ENCODE results near the gene ERP44. TPM values are rescaled to one million over a fixed set of nuclear protein-coding genes. Genes with fewer than 3 reads are reported as not detected.
A peak's percentile ranks its signal among the peaks of the same experiment; 100 is the strongest.

Gene ERP44
- total and polyA plus RNA-seq, 2 experiments from 2014 or later, result 23.8 to 50.5 TPM

DNA sequence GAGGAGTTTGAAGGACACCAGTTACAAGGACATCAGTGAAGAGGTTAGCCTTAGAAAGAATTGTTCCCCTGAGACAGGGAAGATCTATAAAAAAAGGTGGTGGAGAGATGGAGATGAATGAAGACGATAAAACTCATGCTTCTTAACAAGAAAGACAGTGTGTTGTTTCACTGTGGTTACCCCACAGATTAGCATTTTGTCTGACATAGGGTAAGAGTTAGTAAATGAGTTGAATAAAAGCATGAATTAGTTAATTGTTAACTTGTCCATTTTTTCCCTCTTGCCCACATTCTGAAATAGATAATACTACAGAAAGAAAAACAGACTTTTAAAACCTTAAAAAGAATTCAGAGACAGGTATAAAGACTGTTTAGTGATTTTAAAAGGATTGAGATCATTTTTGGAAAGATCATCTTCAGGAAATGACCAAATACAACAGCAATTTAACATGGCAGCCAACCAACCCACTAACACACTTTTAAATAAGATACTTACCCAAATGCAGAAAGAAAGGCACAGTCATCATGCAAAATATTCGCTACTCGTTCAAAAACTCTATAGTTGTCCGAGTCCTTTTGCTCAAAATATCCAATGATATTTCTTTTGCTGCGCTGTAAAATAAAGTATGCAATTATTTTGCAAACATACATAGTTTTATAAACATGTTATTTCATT is 78.5 kb downstream of the ERP44 start:
- Histone ChIP-seq H3K79me2 (ENCODE audit: insufficient read depth) (peaks cover 7% of the 10 kb centered on the region; the same call in 1 of the 2 replicates), H2AFZ (no peak overlapping the region), H3K9ac (no peak overlapping the region), H4K20me1 (ENCODE audit: insufficient read depth) (no peaks in the 10 kb centered on the region), H3K4me2 (ENCODE audit: unreplicated experiment) (no peak overlapping the region), H3K27ac (no peak overlapping the region), H3K9me2 (ENCODE audit: insufficient read depth) (no peaks in the 10 kb centered on the region), H3K27me3 (replicated peaks; ENCODE audit: insufficient read depth) (no peaks in the 10 kb centered on the region), H3K9me3 (ENCODE audit: low read depth) (no peaks in the 10 kb centered on the region), H3K4me1 (ENCODE audit: insufficient read depth) (peaks cover 10% of the 10 kb centered on the region; the same call in 1 of the 2 replicates), H3K36me3 (ENCODE audit: low read depth) (peaks cover 3% of the 10 kb centered on the region; the same call in 1 of the 2 replicates), H3K4me3 (no peak overlapping the region), H3F3A (ENCODE audit: insufficient read depth) (no peaks in the 10 kb centered on the region)
- in situ Hi-C loops (cut with MboI), result loop anchor here (25.0 kb wide), 1 partner anchor 758 kb away; no protein-coding TSS in a partner anchor
- peak; percentile 67 for DNase-seq
- no peak for TF ChIP-seq EZH2 (IDR thresholded peaks at IDR 0.05; ENCODE audit: insufficient read depth, poor library complexity, severe bottlenecking)
- WGBS, 2 experiments (ENCODE audit: low coverage in 1 of 2, low lambda C conversion rate in 2 of 2, missing lambda C conversion rate in 2 of 2), result 91 to 94% methylated on average over 5 of the region's 5 CpGs

- Histone ChIP-seq H3K27ac (no peak overlapping the region), H3K9me2 (ENCODE audit: insufficient read depth) (no peaks in the 10 kb centered on the region), H2AFZ (no peak overlapping the region), H3K27me3 (replicated peaks; ENCODE audit: insufficient read depth) (no peaks in the 10 kb centered on the region), H3K9ac (no peak overlapping the region), H3F3A (ENCODE audit: insufficient read depth) (no peaks in the 10 kb centered on the region), H3K4me2 (ENCODE audit: unreplicated experiment) (no peak overlapping the region), H3K79me2 (ENCODE audit: insufficient read depth) (0 out of 2 replicates have a peak, but pooled peaks cover under 1% of the 10 kb centered on the region), H3K4me3 (no peak overlapping the region), H3K36me3 (ENCODE audit: low read depth) (no peaks in the 10 kb centered on the region), H4K20me1 (ENCODE audit: insufficient read depth) (no peaks in the 10 kb centered on the region), H3K9me3 (ENCODE audit: low read depth) (no peaks in the 10 kb centered on the region), H3K4me1 (ENCODE audit: insufficient read depth) (peaks cover 10% of the 10 kb centered on the region; the same call in 1 of the 2 replicates)
- in situ Hi-C loops (cut with MboI), result loop anchor here (25.0 kb wide), 1 partner anchor 757 kb away; no protein-coding TSS in a partner anchor
- whole genome bisulfite sequencing, 2 experiments (ENCODE audit: low coverage in 1 of 2, low lambda C conversion rate in 2 of 2, missing lambda C conversion rate in 2 of 2), result 100% methylated on average over 1 of the region's 1 CpG
- DNase-seq, result no peak
- no peak for TF ChIP-seq EZH2 (IDR thresholded peaks at IDR 0.05; ENCODE audit: insufficient read depth, poor library complexity, severe bottlenecking)
- TF ChIP-seq EZH2phosphoT487 (IDR thresholded peaks at IDR 0.05; ENCODE audit: insufficient read depth, low read depth), result no peak
These were observed 79.3 kb downstream of the ERP44 start for GRCh38 chr9:100019541-100019940.

DNA sequence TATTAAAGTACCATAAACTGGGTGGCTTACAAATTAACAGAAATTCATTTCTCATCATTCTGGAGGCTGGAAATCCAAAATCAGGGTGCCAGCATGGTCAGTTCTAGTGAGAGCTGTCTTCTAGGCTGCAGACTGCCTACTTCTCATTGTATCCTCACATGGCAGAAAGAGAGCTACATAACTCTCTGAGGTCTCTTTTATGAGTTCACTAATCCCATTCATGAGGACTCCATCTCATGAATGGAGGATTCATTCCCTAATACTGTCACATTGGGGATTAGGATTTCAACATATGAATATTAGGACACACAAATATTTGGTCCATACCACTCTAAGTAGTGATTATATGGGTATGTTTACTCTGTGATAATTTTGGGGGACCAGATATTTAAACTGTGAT is 84.0 kb downstream of the ERP44 start:
- H3K9ac ChIP-seq, result no peak overlapping the region
- TF ChIP-seq EZH2phosphoT487 (IDR thresholded peaks at IDR 0.05; ENCODE audit: insufficient read depth, low read depth) (no peak), EZH2 (IDR thresholded peaks at IDR 0.05; ENCODE audit: insufficient read depth, poor library complexity, severe bottlenecking) (no peak)
- no peaks in the 10 kb centered on the region for H3K79me2 ChIP-seq (ENCODE audit: insufficient read depth)
- DNase-seq, result no peak
- no peak overlapping the region for H2AFZ ChIP-seq
- in situ Hi-C loops (cut with MboI), result loop anchor here (25.0 kb wide), 1 partner anchor 753 kb away; no protein-coding TSS in a partner anchor
- H4K20me1 ChIP-seq (ENCODE audit: insufficient read depth), result no peaks in the 10 kb centered on the region
- no peak overlapping the region for H3K4me3 ChIP-seq
- no peak overlapping the region for H3K27ac ChIP-seq
- H3K27me3 ChIP-seq (replicated peaks; ENCODE audit: insufficient read depth), result no peaks in the 10 kb centered on the region
- no peaks in the 10 kb centered on the region for H3F3A ChIP-seq (ENCODE audit: insufficient read depth)
- H3K9me2 ChIP-seq (ENCODE audit: insufficient read depth), result no peaks in the 10 kb centered on the region
- H3K4me2 ChIP-seq (ENCODE audit: unreplicated experiment), result no peak overlapping the region
- no peaks in the 10 kb centered on the region for H3K9me3 ChIP-seq (ENCODE audit: low read depth)
- no peaks in the 10 kb centered on the region for H3K36me3 ChIP-seq (ENCODE audit: low read depth)
- H3K4me1 ChIP-seq (ENCODE audit: insufficient read depth), result peaks cover 1% of the 10 kb centered on the region; the same call in 1 of the 2 replicates

- H3K27ac ChIP-seq, result no peak overlapping the region
- no peaks in the 10 kb centered on the region for H3K9me3 ChIP-seq (ENCODE audit: low read depth)
- no peak overlapping the region for H3K4me2 ChIP-seq (ENCODE audit: unreplicated experiment)
- H3F3A ChIP-seq (ENCODE audit: insufficient read depth), result no peaks in the 10 kb centered on the region
- TF ChIP-seq EZH2phosphoT487 (IDR thresholded peaks at IDR 0.05; ENCODE audit: insufficient read depth, low read depth) (no peak), EZH2 (IDR thresholded peaks at IDR 0.05; ENCODE audit: insufficient read depth, poor library complexity, severe bottlenecking) (no peak)
- H3K9ac ChIP-seq, result no peak overlapping the region
- no peaks in the 10 kb centered on the region for H3K4me1 ChIP-seq (ENCODE audit: insufficient read depth)
- no peak overlapping the region for H2AFZ ChIP-seq
- DNase-seq, result no peak
- no peaks in the 10 kb centered on the region for H3K27me3 ChIP-seq (replicated peaks; ENCODE audit: insufficient read depth)
- WGBS, 2 experiments (ENCODE audit: low coverage in 1 of 2, low lambda C conversion rate in 2 of 2, missing lambda C conversion rate in 2 of 2), result 91 to 98% methylated on average over 2 of the region's 2 CpGs
- in situ Hi-C loops (cut with MboI), result loop anchor here (25.0 kb wide), 1 partner anchor 751 kb away; no protein-coding TSS in a partner anchor
- H3K79me2 ChIP-seq (ENCODE audit: insufficient read depth), result no peaks in the 10 kb centered on the region
- no peaks in the 10 kb centered on the region for H3K36me3 ChIP-seq (ENCODE audit: low read depth)
- H3K9me2 ChIP-seq (ENCODE audit: insufficient read depth), result no peaks in the 10 kb centered on the region
- H4K20me1 ChIP-seq (ENCODE audit: insufficient read depth), result no peaks in the 10 kb centered on the region
- no peak overlapping the region for H3K4me3 ChIP-seq
These were observed 85.2 kb downstream of the ERP44 start for GRCh38 chr9:100013573-100013972.

All from GM23248 (cell line).